ENCODE measurements around the gene SGSH.
A peak's percentile ranks its signal among the peaks of the same experiment; 100 is the strongest.

SGSH gene

DNA sequence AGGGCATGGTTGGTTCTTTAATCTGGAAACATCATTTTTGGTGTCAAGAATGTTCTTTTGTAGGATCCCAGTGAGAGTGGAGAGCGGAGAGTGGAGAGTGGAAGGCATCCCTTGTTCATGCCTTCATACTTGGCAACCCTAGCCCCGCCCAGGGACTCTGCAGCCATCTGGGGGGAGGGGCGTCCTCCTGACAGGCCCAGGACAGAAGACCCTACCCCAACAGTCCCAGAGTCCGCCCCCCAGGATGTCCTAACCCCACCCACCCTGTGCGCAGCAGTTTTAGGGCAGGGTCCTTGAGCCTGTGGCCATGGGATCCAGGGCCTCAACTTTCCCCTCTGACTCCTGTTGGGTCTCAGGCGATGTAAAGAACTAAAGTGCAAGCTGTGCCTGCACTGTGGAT is 4.5 kb upstream of the SGSH start:
- WGBS, 2 experiments (ENCODE audit: insufficient coverage in 2 of 2), result 74 to 96% methylated on average over 3 to 4 of the region's 6 CpGs
- H3K9me3 ChIP-seq (ENCODE audit: control insufficient read depth, low read length), result no peaks in the 10 kb centered on the region
- H3K27ac ChIP-seq (ENCODE audit: low read depth, low read length, severe bottlenecking), result no peak overlapping the region
- H3K4me3 ChIP-seq (ENCODE audit: extremely low read depth, insufficient read depth, low read length, poor library complexity, severe bottlenecking), result no peak overlapping the region
- H3K4me1 ChIP-seq (ENCODE audit: control insufficient read depth, insufficient read depth, low read length, poor library complexity, severe bottlenecking), result peaks cover 9% of the 10 kb centered on the region
- H3K36me3 ChIP-seq (ENCODE audit: control insufficient read depth, insufficient read depth, low read length), result peaks cover 21% of the 10 kb centered on the region

DNA sequence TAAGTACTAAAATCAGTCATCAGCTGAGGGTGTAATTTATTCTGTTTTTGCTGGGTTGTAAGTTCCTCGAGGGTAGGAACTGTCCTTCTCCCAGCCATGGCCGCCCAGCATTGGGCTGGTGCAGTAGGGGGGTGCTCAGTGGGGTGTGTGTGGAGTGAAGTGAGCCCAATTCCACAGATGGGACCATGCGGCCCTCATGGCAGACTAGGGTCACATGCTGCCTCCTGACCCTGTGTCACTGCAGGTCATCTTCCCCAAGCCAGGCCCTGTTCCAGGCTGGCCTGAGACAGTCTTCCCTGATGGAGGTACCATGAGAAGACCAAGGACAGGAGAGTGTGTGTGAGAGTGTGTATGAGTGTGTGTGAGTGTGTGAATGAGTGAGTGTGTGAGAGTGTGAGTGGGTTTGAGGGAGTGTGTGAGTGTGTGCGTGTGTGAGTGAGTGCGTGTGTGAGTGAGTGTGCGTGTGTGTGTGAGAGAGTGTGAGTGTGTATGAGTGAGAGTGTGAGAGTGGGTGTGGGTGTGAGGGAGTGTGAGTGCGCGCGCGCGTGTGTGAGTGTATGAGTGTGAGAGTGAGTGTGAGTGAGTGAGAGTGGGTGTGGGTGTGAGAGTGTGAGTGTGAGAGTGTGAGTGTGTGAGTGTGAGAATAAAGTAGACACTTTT is 3.8 kb upstream of the SGSH start:
- H3K4me1 ChIP-seq (ENCODE audit: control insufficient read depth, insufficient read depth, low read length, poor library complexity, severe bottlenecking), result peaks cover 12% of the 10 kb centered on the region
- H3K9me3 ChIP-seq (ENCODE audit: control insufficient read depth, low read length), result no peaks in the 10 kb centered on the region
- no peak overlapping the region for H3K4me3 ChIP-seq (ENCODE audit: extremely low read depth, insufficient read depth, low read length, poor library complexity, severe bottlenecking)
- no peak overlapping the region for H3K27ac ChIP-seq (ENCODE audit: low read depth, low read length, severe bottlenecking)
- 71 to 85% methylated on average over 10 of the region's 11 CpGs for WGBS, 2 experiments (ENCODE audit: insufficient coverage in 2 of 2)
- peaks cover 21% of the 10 kb centered on the region for H3K36me3 ChIP-seq (ENCODE audit: control insufficient read depth, insufficient read depth, low read length)

DNA sequence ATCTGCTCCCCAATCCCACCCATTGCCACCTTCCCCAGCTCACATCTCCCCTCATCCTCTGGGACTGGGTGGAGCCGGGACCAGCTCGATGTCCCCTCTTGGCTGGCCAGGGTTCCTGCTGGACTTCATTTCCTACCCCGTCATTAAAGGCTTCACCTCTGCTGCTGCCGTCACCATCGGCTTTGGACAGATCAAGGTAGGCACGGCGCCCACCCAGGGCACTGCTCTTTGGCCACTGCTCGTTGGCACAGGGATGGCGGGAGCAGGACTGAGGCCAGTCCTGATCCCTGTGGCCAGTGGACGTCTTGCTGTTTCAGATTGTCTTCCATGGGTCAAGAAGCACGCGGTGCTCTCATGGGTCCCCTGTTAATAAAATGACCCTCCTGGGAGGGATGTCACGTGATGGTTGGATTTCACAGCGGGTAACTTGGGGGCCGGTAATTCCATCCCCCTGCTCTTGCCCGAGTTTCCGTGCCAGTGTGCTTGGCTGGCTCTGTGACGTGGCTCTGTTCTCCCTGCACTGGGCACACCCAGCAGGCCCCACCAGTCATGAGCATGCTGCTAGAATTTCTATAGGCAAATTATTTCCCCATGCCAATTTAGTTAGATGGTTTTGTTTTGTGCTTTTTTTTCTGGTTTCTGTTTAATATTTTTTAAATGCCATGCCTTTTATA is 3.1 kb upstream of the SGSH start:
- Histone ChIP-seq H3K9me3 (ENCODE audit: control insufficient read depth, low read length) (no peaks in the 10 kb centered on the region), H3K4me1 (ENCODE audit: control insufficient read depth, insufficient read depth, low read length, poor library complexity, severe bottlenecking) (peaks cover 12% of the 10 kb centered on the region), H3K27ac (ENCODE audit: low read depth, low read length, severe bottlenecking) (no peak overlapping the region), H3K36me3 (ENCODE audit: control insufficient read depth, insufficient read depth, low read length) (peaks cover 21% of the 10 kb centered on the region), H3K4me3 (ENCODE audit: extremely low read depth, insufficient read depth, low read length, poor library complexity, severe bottlenecking) (no peak overlapping the region)
- 94% methylated on average over 13 to 18 of the region's 18 CpGs for WGBS, 2 experiments (ENCODE audit: insufficient coverage in 2 of 2)

DNA sequence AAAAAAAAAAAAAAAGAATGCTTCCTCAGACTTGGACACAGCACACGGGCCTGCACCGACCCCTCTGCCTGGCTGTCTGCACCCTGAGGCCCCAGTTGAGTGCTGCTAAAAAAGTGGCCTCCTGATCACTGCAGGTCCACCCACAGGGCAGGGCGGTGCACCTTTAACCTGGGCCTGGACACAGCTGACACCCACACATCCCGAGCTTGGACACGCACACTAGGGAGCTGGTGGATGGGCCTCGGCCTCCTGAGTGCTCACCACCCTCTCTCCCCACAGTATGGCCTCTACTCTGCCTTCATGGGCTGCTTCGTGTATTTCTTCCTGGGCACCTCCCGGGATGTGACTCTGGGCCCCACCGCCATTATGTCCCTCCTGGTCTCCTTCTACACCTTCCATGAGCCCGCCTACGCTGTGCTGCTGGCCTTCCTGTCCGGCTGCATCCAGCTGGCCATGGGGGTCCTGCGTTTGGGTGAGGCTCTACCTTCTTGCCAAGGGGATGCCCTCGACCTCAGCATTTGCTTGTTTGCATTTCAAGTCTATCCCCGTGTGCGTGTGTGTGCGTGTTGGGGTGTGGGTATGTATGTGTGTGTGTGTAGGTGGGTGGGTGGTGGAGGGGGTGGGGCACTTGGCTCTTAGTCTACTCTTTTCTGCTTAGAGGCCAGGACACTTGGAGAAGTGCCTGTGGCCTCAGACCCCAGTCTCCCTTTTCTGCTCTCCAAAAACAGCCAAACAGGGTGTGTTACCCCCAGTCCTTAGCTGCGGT is 2.4 kb upstream of the SGSH start:
- peaks cover 24% of the 10 kb centered on the region for H3K36me3 ChIP-seq (ENCODE audit: control insufficient read depth, insufficient read depth, low read length)
- no peaks in the 10 kb centered on the region for H3K9me3 ChIP-seq (ENCODE audit: control insufficient read depth, low read length)
- H3K4me1 ChIP-seq (ENCODE audit: control insufficient read depth, insufficient read depth, low read length, poor library complexity, severe bottlenecking), result peaks cover 12% of the 10 kb centered on the region
- no peak overlapping the region for H3K27ac ChIP-seq (ENCODE audit: low read depth, low read length, severe bottlenecking)
- 96 to 97% methylated on average over 12 to 14 of the region's 18 CpGs for whole genome bisulfite sequencing, 2 experiments (ENCODE audit: insufficient coverage in 2 of 2)
- H3K4me3 ChIP-seq (ENCODE audit: extremely low read depth, insufficient read depth, low read length, poor library complexity, severe bottlenecking), result no peak overlapping the region

DNA sequence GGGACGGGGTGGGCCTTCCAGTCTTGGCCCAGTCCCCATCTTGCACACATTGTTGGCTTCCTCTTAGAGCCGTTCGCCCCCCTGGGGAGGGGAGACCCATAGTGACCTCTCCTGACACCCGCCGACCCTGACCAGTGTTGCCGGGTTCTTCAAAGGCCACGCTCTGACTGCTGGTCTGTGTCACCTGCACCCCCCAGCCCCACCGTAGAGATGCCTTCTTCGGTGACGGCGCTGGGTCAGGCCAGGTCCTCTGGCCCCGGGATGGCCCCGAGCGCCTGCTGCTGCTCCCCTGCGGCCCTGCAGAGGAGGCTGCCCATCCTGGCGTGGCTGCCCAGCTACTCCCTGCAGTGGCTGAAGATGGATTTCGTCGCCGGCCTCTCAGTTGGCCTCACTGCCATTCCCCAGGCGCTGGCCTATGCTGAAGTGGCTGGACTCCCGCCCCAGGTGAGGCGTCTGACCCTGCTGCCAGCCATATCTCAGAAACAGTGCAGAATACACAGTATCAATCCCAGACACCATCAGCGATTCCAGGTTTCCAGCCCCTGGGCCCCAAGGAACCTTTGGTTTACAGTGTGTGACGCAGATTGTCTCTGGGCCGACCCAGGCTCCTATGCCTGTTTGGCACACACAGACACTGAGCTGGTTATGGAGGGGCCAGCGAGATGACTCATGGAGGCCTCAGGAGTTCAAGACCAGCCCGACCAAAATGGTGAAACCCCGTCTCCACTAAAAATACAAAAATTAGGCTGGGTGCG is 1.4 kb upstream of the SGSH start:
- H3K9me3 ChIP-seq (ENCODE audit: control insufficient read depth, low read length), result no peaks in the 10 kb centered on the region
- peak overlapping the region; percentile 89 for H3K4me3 ChIP-seq (ENCODE audit: extremely low read depth, insufficient read depth, low read length, poor library complexity, severe bottlenecking)
- H3K4me1 ChIP-seq (ENCODE audit: control insufficient read depth, insufficient read depth, low read length, poor library complexity, severe bottlenecking), result peaks cover 12% of the 10 kb centered on the region
- 91 to 92% methylated on average over 24 to 25 of the region's 29 CpGs for WGBS, 2 experiments (ENCODE audit: insufficient coverage in 2 of 2)
- peaks cover 32% of the 10 kb centered on the region for H3K36me3 ChIP-seq (ENCODE audit: control insufficient read depth, insufficient read depth, low read length)
- H3K27ac ChIP-seq (ENCODE audit: low read depth, low read length, severe bottlenecking), result no peak overlapping the region

DNA sequence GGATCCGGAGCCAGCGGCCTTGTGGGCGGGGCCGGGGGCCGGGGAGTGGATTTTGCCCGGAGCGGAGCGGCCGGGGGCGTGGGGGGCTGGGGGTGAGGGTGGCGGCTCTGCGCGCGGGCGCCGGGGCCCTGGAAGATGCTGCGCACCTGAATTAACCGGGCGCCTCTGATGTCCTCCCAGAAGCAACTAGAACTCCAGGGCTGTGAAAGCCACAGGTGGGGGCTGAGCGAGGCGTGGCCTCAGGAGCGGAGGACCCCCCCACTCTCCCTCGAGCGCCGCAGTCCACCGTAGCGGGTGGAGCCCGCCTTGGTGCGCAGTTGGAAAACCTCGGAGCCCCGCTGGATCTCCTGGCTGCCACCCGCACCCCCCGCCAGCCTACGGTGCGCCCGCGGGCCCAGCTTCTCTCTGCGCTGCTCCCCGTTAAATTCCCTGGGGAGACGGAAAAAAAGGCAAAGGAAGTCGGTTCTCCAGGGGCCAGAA is 643 bp upstream of the SGSH start:
- Histone ChIP-seq H3K4me1 (ENCODE audit: control insufficient read depth, insufficient read depth, low read length, poor library complexity, severe bottlenecking) (peaks cover 12% of the 10 kb centered on the region), H3K9me3 (ENCODE audit: control insufficient read depth, low read length) (no peaks in the 10 kb centered on the region), H3K4me3 (ENCODE audit: extremely low read depth, insufficient read depth, low read length, poor library complexity, severe bottlenecking) (peak overlapping the region; percentile 89), H3K36me3 (ENCODE audit: control insufficient read depth, insufficient read depth, low read length) (peaks cover 40% of the 10 kb centered on the region), H3K27ac (ENCODE audit: low read depth, low read length, severe bottlenecking) (no peak overlapping the region)
- WGBS, 2 experiments (ENCODE audit: insufficient coverage in 2 of 2), result 3% methylated on average over 12 to 33 of the region's 41 CpGs

DNA sequence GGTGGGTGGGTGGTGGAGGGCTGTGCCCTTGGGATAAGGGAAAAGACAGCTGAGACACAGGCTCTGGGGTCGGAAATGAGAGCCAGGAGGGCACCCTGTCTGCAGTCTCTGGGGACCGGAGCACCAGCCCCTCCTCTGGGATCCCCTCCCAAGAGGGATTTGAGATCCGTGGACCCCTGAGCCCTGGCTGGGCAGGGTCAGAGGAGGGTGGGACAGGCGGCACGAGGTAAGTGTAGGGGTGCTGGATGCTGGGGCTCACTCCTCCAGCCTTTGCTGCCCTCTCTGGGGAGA is 425 bp downstream of the SGSH start:
- peak overlapping the region; percentile 41 for H3K27ac ChIP-seq (ENCODE audit: low read depth, low read length, severe bottlenecking)
- H3K4me3 ChIP-seq (ENCODE audit: extremely low read depth, insufficient read depth, low read length, poor library complexity, severe bottlenecking), result peak overlapping the region; percentile 89
- 6 to 15% methylated on average over 2 to 5 of the region's 5 CpGs for WGBS, 2 experiments (ENCODE audit: insufficient coverage in 2 of 2)
- H3K36me3 ChIP-seq (ENCODE audit: control insufficient read depth, insufficient read depth, low read length), result peaks cover 45% of the 10 kb centered on the region
- H3K4me1 ChIP-seq (ENCODE audit: control insufficient read depth, insufficient read depth, low read length, poor library complexity, severe bottlenecking), result peaks cover 12% of the 10 kb centered on the region
- H3K9me3 ChIP-seq (ENCODE audit: control insufficient read depth, low read length), result no peaks in the 10 kb centered on the region

DNA sequence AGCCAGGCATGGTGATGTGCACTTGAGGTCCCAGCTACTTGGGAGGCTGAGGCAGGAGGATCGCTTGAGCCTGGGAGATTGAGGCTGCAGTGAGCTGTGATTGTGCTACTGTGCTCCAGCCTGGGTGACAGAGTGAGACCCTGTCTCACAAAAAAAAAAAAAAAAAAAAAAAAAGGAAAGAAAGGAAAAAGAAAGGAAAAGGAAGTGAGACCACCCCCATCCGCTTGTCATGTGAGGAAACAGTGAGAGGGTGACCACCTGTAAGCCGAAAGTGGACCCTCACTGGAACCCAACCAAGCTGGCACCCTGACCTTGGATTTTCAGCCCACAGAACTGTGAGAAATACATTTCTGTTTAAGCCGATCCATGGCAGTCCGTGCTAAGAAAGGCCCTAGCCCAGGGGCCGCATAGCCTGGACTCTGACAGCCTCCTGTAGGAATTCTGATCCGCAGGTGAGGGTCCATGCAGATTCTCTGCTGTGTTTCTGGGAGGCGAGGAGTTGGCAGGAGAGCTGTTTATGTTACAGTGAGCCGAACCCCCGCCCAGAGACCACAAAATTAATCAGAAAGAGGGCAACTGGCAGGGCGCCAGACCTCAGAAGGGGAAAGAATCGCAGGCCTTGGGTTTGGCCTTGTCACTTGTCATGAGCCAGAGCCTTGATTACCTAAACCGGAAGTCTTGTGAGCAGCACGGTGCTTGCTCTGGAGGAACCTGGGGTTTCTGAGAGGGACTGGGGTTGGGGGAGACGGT is 945 bp downstream of the SGSH start:
- WGBS, 2 experiments (ENCODE audit: insufficient coverage in 2 of 2), result 72 to 73% methylated on average over 11 to 14 of the region's 15 CpGs
- Histone ChIP-seq H3K9me3 (ENCODE audit: control insufficient read depth, low read length) (no peaks in the 10 kb centered on the region), H3K36me3 (ENCODE audit: control insufficient read depth, insufficient read depth, low read length) (peaks cover 47% of the 10 kb centered on the region), H3K4me3 (ENCODE audit: extremely low read depth, insufficient read depth, low read length, poor library complexity, severe bottlenecking) (peak overlapping the region; percentile 89), H3K4me1 (ENCODE audit: control insufficient read depth, insufficient read depth, low read length, poor library complexity, severe bottlenecking) (peaks cover 12% of the 10 kb centered on the region), H3K27ac (ENCODE audit: low read depth, low read length, severe bottlenecking) (no peak overlapping the region)

DNA sequence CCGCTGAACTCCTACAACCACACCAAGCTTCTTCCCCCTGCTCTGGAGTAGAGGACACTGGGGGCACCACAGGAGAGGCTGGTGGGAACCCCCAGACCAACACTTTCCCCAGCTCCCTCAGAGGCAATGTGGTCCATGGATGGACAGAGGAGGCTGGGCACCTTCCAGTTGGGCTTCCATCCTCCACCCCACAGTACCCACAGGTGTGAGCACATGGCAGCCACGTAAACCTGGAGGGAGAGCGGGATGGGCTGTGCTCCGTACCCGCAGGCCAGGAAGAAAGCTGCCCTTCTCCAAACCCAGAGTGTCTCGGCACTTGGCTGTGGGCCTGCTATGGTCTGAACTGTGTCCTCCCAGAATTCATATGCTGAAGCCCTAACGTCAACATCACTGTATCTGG is 1.7 kb downstream of the SGSH start:
- H3K9me3 ChIP-seq (ENCODE audit: control insufficient read depth, low read length), result no peaks in the 10 kb centered on the region
- peaks cover 44% of the 10 kb centered on the region for H3K36me3 ChIP-seq (ENCODE audit: control insufficient read depth, insufficient read depth, low read length)

More for the DNA sequence above, 1.7 kb downstream of the SGSH start:
- no peak overlapping the region for H3K27ac ChIP-seq (ENCODE audit: low read depth, low read length, severe bottlenecking)
- H3K4me3 ChIP-seq (ENCODE audit: extremely low read depth, insufficient read depth, low read length, poor library complexity, severe bottlenecking), result no peak overlapping the region
- H3K4me1 ChIP-seq (ENCODE audit: control insufficient read depth, insufficient read depth, low read length, poor library complexity, severe bottlenecking), result peaks cover 12% of the 10 kb centered on the region
- 88 to 91% methylated on average over 5 to 6 of the region's 7 CpGs for WGBS, 2 experiments (ENCODE audit: insufficient coverage in 2 of 2)

Measured in mesodermal cell (in vitro differentiated cells).